Breast epithelium (tissue), 4 donors: ENCODE data around the gene SNX27. TPM values are rescaled to one million over a fixed set of nuclear protein-coding genes. Genes with fewer than 3 reads are reported as not detected.
A peak's percentile ranks its signal among the peaks of the same experiment; 100 is the strongest.

Experiments
- DNase-seq, 2 donors: peaks; one replicate each; pipeline ENCODE4 v3.0.0-alpha.2; 2019; ENCODE audit warnings: low spot score in 2 of 2
- H3K27ac ChIP-seq, 2 donors: fragments of 200-600 bp; sonication (generic) in 1 of 2; one replicate each; pipeline ENCODE4 v1.5.1; 2016 to 2019; ENCODE audit warnings: mild to moderate bottlenecking in 1 of 2
- H3K27me3 ChIP-seq, 2 donors: fragments of 200-600 bp; sonication (generic) in 1 of 2; one replicate each; pipeline versions ENCODE4 v1.5.1 to v1.6.0; 2017 to 2019; ENCODE audit warnings: control low read depth in 1 of 2, mild to moderate bottlenecking in 1 of 2
- H3K36me3 ChIP-seq: fragments of 200-600 bp; one replicate; pipeline ENCODE4 v1.5.1; 2019
- H3K4me1 ChIP-seq, 2 donors: fragments of 200-600 bp; sonication (generic); one replicate each; pipeline ENCODE4 v1.5.1; 2016 to 2019; ENCODE audit warnings: control low read depth in 1 of 2
- H3K4me3 ChIP-seq, 3 donors: fragments of 200-600 bp; sonication (generic); 1 replicate in 2 of 3; 2 replicates in 1 of 3; pipeline ENCODE4 v1.5.1; 2016 to 2019; ENCODE audit warnings: mild to moderate bottlenecking in 3 of 3, moderate library complexity in 2 of 3
- H3K9me3 ChIP-seq, 2 donors: fragments of 200-600 bp; sonication (generic) in 1 of 2; one replicate each; pipeline ENCODE4 v1.5.1; 2016 to 2019; ENCODE audit warnings: control low read depth in 1 of 2
- POLR2A ChIP-seq: fragments of 450-650 bp; IDR thresholded peaks from one replicate; pipeline ENCODE4 v1.6.1; 2016; ENCODE audit warnings: antibody characterized with exemption, mild to moderate bottlenecking, moderate library complexity
- POLR2AphosphoS5 ChIP-seq, 3 donors: sonication (generic); formaldehyde crosslinking; IDR thresholded peaks; one replicate each; pipeline ENCODE4 v1.6.1; 2017; ENCODE audit warnings: antibody characterized with exemption in 3 of 3
- intact Hi-C: fragments of 100-400 bp; cut with DNase I; formaldehyde crosslinking; loops from one replicate; pipeline ENCODE4 v1.15.1; 2023; ENCODE audit warnings: low total_unique reads
- total RNA-seq, 3 donors: library from RNA; depleted of rRNA; stranded (reverse); fragments of >200 nt; gene quantifications; one replicate each; pipeline ENCODE4 v1.1.0, GENCODE V29; 2016
- TF ChIP-seq, protein P1 (sequence below), 3 donors: fragments of 450-650 bp; IDR thresholded peaks; one replicate each; pipeline ENCODE4 v1.5.1; 2016 to 2017; ENCODE audit warnings: antibody characterized with exemption in 3 of 3, mild to moderate bottlenecking in 3 of 3, moderate library complexity in 3 of 3

The SNX27 gene
- total RNA-seq, 3 donors from 2014 or later: 41.3 to 46.8 (median 43.6) TPM

DNA sequence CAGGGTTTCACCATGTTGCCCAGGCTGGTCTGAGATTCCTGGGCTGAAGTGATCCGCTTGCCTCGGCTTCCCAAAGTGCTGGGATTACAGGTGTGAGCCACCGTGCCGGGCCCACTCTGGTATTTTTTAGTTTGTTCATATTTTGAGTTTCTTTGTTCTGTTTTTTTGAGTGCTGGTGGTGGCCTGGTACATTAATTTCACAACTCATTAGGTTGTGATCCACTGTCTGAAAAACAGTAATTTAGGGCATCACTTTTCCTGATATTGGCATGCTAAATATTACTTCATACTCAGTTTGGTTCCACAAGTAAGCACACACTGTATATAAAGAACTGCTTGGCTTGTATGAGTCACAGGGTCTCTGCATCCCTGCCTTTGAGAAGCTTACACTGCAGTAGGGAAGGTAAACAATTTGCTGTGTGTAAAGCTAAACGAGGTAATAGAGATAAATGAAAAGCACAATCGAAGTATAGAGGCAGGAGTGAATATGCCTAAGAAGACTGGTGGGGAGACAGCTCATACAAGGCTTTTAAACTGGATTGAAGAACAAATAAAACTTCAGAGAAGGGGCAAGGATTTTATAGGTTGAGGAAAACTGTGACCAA, 7.7 kb downstream of the SNX27 start:
- Histone ChIP-seq H3K27me3 (no peaks in the 10 kb centered on the region), H3K36me3 (no peaks in the 10 kb centered on the region), H3K9me3 (no peaks in the 10 kb centered on the region), H3K27ac (peak overlapping the region; percentile 61 to 69), H3K4me1 (no peaks in the 10 kb centered on the region), H3K4me3 (no peak overlapping the region)
- intact Hi-C loops: no loop called here
- no peak for DNase-seq
- TF ChIP-seq POLR2A: no peak
- TF ChIP-seq, protein P1, sequence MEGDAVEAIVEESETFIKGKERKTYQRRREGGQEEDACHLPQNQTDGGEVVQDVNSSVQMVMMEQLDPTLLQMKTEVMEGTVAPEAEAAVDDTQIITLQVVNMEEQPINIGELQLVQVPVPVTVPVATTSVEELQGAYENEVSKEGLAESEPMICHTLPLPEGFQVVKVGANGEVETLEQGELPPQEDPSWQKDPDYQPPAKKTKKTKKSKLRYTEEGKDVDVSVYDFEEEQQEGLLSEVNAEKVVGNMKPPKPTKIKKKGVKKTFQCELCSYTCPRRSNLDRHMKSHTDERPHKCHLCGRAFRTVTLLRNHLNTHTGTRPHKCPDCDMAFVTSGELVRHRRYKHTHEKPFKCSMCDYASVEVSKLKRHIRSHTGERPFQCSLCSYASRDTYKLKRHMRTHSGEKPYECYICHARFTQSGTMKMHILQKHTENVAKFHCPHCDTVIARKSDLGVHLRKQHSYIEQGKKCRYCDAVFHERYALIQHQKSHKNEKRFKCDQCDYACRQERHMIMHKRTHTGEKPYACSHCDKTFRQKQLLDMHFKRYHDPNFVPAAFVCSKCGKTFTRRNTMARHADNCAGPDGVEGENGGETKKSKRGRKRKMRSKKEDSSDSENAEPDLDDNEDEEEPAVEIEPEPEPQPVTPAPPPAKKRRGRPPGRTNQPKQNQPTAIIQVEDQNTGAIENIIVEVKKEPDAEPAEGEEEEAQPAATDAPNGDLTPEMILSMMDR (IDR thresholded peaks at IDR 0.05): no peak
- TF ChIP-seq POLR2AphosphoS5 (IDR thresholded peaks at IDR 0.05): no peak

DNA sequence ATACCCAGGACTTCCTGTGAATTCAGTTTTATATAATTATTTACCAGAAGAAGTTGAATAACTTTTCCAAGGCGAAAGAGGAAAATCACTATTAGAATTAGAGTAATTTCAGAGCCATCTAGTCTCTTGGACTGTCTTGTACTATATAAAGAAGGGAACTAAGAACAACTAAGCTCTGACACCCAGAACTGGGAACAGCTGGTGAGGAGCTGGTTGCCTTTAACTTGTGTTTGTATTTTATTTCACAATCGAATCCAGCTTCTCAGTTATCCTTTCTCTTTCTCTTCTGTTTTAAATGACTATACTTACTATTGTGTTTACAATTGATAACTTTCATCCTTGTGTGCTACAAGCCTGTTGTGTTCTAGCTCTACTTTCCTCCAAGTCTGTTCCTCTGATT, 8.4 kb downstream of the SNX27 start:
- Histone ChIP-seq H3K27ac (peak overlapping the region; percentile 61 to 69), H3K27me3 (no peaks in the 10 kb centered on the region), H3K36me3 (no peaks in the 10 kb centered on the region), H3K9me3 (no peaks in the 10 kb centered on the region), H3K4me1 (no peaks in the 10 kb centered on the region), H3K4me3 (no peak overlapping the region)
- TF ChIP-seq, protein P1 (IDR thresholded peaks at IDR 0.05): no peak
- no peak for TF ChIP-seq POLR2A
- no peak for TF ChIP-seq POLR2AphosphoS5 (IDR thresholded peaks at IDR 0.05)
- intact Hi-C loops: no loop called here
- no peak for DNase-seq

DNA sequence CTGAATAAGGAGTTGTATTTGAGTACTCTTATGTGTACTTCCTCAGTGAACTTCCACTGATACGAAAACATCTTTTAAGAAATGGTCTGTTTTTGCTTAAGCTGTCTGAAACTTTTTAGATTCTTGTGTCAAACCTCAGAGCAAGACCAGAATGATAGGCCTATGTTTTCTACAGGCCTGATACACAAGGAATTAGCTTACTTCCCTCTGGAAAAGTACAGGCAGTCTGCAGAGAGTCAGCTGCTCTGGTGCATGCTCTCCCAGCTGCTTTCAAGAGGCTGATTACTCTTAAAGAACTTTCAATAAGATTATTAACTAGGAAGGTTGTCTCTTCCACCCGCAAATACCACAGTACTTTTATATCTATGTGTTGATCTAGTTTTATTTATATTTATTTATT, 9.5 kb downstream of the SNX27 start:
- Histone ChIP-seq H3K4me1 (no peaks in the 10 kb centered on the region), H3K27ac (peak overlapping the region; percentile 50 to 69), H3K9me3 (no peaks in the 10 kb centered on the region), H3K4me3 (no peak overlapping the region), H3K27me3 (no peaks in the 10 kb centered on the region), H3K36me3 (no peaks in the 10 kb centered on the region)
- intact Hi-C loops: no loop called here
- TF ChIP-seq POLR2AphosphoS5 (IDR thresholded peaks at IDR 0.05) (no peak), POLR2A (no peak)
- DNase-seq: no peak

DNA sequence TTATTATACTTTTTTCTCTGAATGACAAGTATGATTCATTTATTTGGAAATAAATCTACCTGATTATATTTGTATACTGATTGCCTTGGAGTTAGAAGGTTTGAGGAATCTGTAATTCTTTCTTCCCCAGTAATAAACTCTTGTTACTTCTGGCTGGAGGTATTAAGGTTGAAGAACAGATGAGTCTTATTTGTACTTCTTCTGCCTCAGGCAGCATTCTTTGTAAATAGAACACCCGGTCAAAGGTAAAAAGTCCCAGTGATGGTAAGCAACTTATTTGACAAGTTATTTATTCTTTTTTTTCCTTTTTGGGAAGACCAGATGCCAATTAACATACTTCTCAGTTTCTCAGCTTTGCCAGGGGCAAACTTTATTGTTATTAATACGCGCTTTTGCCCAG, 12.9 kb downstream of the SNX27 start:
- intact Hi-C loops: no loop called here
- H3K4me3 ChIP-seq: no peak overlapping the region
- H3K9me3 ChIP-seq: no peaks in the 10 kb centered on the region
- no peak for DNase-seq
- no peak for TF ChIP-seq POLR2A
- TF ChIP-seq, protein P1 (IDR thresholded peaks at IDR 0.05): no peak
- H3K4me1 ChIP-seq: no peaks in the 10 kb centered on the region
- peak overlapping the region in 1 of 2 donors; percentile 38 for H3K27ac ChIP-seq
- H3K27me3 ChIP-seq: no peaks in the 10 kb centered on the region
- no peaks in the 10 kb centered on the region for H3K36me3 ChIP-seq

DNA sequence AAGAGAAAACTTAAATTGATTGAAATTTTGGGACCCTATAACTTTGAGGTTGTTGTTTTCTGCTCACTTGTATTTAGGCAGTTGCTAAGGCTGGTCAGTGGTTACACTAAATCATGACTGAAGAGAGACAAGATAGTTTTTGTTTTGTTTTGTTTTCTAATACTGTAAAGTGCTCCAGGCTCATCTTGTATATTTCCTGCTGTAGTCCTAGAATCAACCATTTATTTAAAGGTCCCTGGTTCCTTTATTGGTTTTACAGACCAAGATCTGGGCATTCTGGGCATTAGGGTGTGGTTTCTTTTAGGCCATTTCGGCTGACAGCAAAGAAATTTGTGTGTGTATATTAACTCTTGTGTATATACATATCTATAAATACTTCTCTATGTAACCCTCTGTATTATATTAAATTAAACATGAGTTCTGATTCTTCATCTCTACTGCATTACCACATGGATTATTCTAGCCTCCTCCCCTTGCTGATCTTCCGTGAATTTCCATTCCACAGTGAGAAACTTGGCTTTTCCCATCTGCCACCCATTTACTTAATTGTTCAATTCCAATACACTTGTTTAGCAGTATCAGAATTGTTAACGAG, 15.0 kb downstream of the SNX27 start:
- H3K36me3 ChIP-seq: no peaks in the 10 kb centered on the region

More for the DNA sequence above, 15.0 kb downstream of the SNX27 start:
- TF ChIP-seq POLR2A (no peak), POLR2AphosphoS5 (IDR thresholded peaks at IDR 0.05) (no peak)
- TF ChIP-seq, protein P1 (IDR thresholded peaks at IDR 0.05): no peak
- intact Hi-C loops: no loop called here
- H3K27me3 ChIP-seq: no peaks in the 10 kb centered on the region
- H3K27ac ChIP-seq: no peak overlapping the region
- H3K4me1 ChIP-seq: no peaks in the 10 kb centered on the region
- no peak for DNase-seq
- H3K4me3 ChIP-seq: no peak overlapping the region
- no peaks in the 10 kb centered on the region for H3K9me3 ChIP-seq
